ENCODE results near the gene GJB2. TPM values are rescaled to one million over a fixed set of nuclear protein-coding genes. Genes with fewer than 3 reads are reported as not detected.

Gene GJB2
- total RNA-seq: 2.3 and 2.7 TPM in 2 replicates

DNA sequence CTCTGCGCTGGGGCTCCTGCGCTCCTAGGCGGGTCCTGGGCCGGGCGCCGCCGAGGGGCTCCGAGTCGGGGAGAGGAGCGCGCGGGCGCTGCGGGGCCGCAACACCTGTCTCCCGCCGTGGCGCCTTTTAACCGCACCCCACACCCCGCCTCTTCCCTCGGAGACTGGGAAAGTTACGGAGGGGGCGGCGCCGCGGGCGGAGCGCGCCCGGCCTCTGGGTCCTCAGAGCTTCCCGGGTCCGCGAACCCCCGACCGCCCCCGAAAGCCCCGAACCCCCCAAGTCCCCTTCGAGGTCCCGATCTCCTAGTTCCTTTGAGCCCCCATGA is at the start of gene GJB2:
Gene GJB2 (minus strand): TSS at position 103 of the 326 bp plus-strand sequence. CDS start 3,357 bp downstream, outside the sequence.
- DNase-seq (ENCODE audit: low spot score): no peak
- Mint-ChIP-seq H3K4me3 (ENCODE audit: low read depth) (peak within 1 kb of the TSS; percentile 62), H3K4me1 (ENCODE audit: low read depth) (peaks cover 16% of the 10 kb centered on the region), H3K27ac (no peak within 1 kb of the TSS), H3K27me3 (ENCODE audit: low read depth) (peaks cover 61% of the 10 kb centered on the region), H3K36me3 (ENCODE audit: low read depth) (no peaks in the 10 kb centered on the region), H3K9me3 (no peaks in the 10 kb centered on the region)
- intact Hi-C loops (cut with micrococcal nuclease): loop anchor here (5.0 kb wide), 1 partner anchor 510 kb away; the partner anchor contains the start of gene IL17D

DNA sequence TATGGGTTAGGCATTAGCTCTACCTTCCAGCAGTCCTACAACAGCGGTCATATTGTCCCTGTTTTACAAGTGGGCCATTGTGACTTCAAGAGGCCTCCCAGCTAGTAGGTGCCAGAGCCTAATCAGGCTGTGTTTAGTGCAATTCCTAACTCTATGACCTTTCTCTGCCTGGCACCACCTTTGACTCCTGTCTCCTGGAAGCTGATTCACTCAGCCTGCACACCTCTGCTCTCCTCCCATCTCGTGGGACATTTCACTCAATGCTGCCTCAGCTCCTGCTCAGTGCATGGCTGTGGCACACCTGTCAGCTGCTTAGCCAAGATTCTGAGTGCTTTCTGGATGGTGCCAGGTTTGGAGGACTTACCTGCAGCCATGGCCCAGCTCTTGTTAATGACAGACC is 48.9 kb upstream of the GJB2 start:
- Mint-ChIP-seq H3K9me3 (no peaks in the 10 kb centered on the region), H3K4me1 (ENCODE audit: low read depth) (no peaks in the 10 kb centered on the region), H3K27ac (no peak overlapping the region), H3K27me3 (ENCODE audit: low read depth) (peaks cover 22% of the 10 kb centered on the region), H3K4me3 (ENCODE audit: low read depth) (no peak overlapping the region), H3K36me3 (ENCODE audit: low read depth) (no peaks in the 10 kb centered on the region)
- no peak for DNase-seq (ENCODE audit: low spot score)
- intact Hi-C loops (cut with micrococcal nuclease): no loop called here

DNA sequence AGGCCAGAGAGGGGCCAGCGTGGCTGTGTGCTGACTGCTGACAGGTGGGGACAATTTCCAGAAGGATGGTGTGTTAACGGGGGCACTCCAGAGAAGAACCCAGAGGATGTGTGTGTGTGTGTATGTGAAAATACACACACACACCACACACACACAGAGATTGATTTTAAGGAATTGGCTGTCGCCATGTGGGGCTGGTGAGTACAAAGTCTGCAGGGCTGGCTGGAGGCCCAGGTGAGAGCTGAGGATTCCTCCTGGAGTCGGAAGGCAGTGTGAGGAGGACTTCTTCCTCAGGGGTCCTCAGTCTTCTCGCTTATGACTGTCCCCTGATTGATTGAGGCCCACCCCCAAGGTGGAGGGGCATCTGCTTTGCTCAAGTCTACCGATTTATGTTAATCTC is 47.0 kb upstream of the GJB2 start:
- peaks cover 24% of the 10 kb centered on the region for H3K27me3 Mint-ChIP-seq (ENCODE audit: low read depth)
- no peaks in the 10 kb centered on the region for H3K4me1 Mint-ChIP-seq (ENCODE audit: low read depth)
- intact Hi-C loops (cut with micrococcal nuclease): no loop called here
- H3K36me3 Mint-ChIP-seq (ENCODE audit: low read depth): no peaks in the 10 kb centered on the region
- H3K27ac Mint-ChIP-seq: no peak overlapping the region
- DNase-seq (ENCODE audit: low spot score): no peak
- H3K9me3 Mint-ChIP-seq: no peaks in the 10 kb centered on the region
- no peak overlapping the region for H3K4me3 Mint-ChIP-seq (ENCODE audit: low read depth)

DNA sequence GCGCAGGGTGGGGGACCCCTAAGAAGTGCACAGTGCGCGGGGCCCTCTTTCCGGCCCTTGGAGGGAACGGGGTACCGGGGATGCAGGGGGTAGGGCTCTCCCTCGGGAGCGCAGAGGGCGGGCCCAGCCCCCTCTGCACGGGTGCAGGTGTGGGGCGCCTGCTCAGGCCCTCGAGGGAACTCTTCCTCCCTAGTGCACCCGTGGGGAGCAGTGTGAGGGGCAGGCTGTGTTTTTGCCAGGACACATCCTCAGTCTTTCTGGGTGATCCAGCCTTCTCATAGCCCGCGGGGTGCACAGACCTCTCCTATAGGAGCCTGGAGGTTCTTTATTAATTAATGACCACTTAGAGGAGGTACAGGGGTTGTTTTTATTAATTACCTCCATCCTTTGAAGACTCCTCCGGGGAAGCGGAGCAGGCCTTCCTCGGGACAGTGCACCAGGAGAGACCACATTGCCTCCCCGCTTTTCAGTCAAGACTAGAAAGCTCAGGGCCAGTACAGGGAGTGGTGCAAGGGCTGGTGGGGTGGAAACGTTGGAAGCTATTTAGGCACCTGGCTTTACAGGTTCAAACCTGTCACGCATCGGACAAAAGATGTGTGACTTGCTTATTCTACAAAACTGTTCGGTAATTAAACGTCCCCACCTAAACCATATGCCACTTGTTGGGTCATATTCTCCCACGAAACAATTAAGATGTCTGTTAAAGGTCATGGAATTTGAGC is 40.0 kb upstream of the GJB2 start:
- H3K4me1 Mint-ChIP-seq (ENCODE audit: low read depth): peaks cover 12% of the 10 kb centered on the region
- intact Hi-C loops (cut with micrococcal nuclease): no loop called here
- no peak for DNase-seq (ENCODE audit: low spot score)
- peaks cover 4% of the 10 kb centered on the region for H3K36me3 Mint-ChIP-seq (ENCODE audit: low read depth)
- H3K27me3 Mint-ChIP-seq (ENCODE audit: low read depth): peaks cover 49% of the 10 kb centered on the region
- H3K4me3 Mint-ChIP-seq (ENCODE audit: low read depth): no peak overlapping the region
- no peak overlapping the region for H3K27ac Mint-ChIP-seq
- H3K9me3 Mint-ChIP-seq: no peaks in the 10 kb centered on the region

DNA sequence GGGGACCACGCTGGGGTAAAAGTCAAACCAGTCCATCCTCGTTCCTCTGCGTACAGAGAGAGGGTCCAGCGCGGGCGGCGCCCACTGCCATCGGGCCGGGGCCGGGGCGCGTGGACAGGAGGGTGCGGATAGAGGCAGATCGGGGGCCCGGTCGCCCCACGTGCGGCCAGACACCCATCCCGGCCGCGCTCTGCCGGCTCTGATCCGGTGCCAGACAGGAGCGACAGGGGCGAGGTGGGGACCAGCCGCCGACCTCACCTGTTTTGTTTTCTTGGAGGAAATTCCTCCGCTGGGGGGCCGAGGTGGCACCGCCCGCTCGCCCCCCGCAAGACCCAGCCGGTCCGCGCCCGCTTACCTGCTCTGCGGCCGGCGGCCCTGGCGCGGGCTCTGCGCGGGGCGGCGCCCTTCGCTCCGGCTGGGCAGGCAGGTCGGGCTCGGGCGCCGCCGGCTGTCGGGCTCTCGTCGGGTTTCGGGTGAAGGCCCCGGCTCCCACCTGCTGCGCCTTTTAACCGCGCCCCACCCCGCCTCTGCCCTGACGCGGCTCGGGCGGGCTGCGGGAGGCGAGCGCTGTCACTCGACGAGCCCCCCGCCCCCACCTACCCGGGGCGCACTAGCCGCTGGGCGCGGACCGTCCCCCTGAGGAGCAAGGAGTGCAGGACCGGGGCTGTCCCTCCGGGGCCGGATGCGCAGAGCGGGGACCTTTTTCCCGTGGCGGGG is 39.3 kb upstream of the GJB2 start, which contains the start of gene GJB6:
Gene GJB6 (minus strand): TSS at position 481 of the 717 bp plus-strand sequence. CDS start 8,839 bp downstream, outside the sequence.
- peaks cover 4% of the 10 kb centered on the region for H3K36me3 Mint-ChIP-seq (ENCODE audit: low read depth)
- peak within 1 kb of the TSS; percentile 70 for H3K4me3 Mint-ChIP-seq (ENCODE audit: low read depth)
- peaks cover 12% of the 10 kb centered on the region for H3K4me1 Mint-ChIP-seq (ENCODE audit: low read depth)
- no peaks in the 10 kb centered on the region for H3K9me3 Mint-ChIP-seq
- no peak for DNase-seq (ENCODE audit: low spot score)
- H3K27me3 Mint-ChIP-seq (ENCODE audit: low read depth): peaks cover 51% of the 10 kb centered on the region
- intact Hi-C loops (cut with micrococcal nuclease): no loop called here
- H3K27ac Mint-ChIP-seq: no peak within 1 kb of the TSS

DNA sequence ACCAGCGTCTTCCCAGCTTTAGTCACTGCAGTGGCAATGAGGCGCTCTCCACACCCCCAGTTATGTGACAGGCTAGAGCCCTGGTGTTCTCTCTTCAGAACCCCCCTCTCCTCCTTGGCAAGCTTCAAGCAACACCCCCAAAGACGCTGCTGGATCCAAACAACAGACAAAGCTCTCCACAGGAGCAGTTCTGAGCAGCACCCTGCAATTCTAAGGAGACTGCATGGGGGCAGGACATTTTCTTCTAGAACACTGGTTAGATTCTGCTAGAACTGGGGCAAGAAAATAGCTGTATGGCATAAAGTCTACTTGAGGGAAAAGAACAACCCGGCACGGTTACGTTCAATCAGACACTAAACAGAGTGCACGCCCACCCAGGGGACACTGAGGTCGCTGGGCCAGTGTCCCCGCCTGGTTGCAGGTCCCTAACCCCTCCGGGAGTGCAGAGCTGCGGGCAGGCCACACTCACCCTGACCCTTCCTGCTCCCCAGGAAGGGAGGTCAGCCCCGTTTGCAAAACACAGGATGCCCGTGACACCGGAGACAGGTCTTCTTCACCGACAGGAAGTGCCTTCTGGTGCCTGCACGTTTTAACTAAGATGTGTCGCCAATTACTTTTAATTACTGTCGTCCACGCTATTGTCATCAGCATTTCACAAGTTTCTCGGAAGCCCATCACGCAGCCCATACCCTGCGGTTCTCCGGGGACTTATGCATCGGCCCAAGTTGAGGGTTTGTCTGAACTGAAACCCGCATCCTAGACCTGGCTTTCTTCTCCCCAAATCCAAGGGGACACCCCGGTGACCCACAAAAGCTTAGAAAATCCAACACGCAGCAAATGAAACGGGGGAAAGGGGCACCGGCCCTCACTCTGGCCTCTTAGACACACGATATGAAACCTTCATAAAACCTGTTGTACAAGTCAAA is 38.4 kb upstream of the GJB2 start:
- no peak for DNase-seq (ENCODE audit: low spot score)
- intact Hi-C loops (cut with micrococcal nuclease): no loop called here
- Mint-ChIP-seq H3K36me3 (ENCODE audit: low read depth) (peaks cover 4% of the 10 kb centered on the region), H3K4me3 (ENCODE audit: low read depth) (peak overlapping the region; percentile 70), H3K27ac (no peak overlapping the region), H3K27me3 (ENCODE audit: low read depth) (peaks cover 49% of the 10 kb centered on the region), H3K4me1 (ENCODE audit: low read depth) (peaks cover 12% of the 10 kb centered on the region), H3K9me3 (no peaks in the 10 kb centered on the region)

DNA sequence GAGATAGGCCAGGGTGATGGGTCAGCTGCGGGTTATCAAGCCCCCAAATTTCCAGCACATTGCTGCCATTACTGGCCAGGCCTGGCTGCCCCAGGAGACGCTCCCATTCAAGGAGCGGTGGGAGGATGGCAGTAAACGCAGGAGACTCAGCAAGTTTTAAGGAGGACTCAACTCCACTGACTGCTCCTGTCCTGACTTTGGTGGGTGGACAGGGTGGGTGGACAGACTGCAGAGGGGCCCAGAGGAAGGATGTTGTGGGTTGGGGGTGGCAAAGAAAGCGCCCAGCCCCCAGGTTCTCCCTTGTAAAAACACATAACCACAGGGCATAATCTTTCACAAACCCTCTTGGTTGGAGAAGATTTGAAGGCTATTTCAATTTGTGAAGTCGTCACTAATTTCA is 35.0 kb upstream of the GJB2 start:
- Mint-ChIP-seq H3K9me3 (no peaks in the 10 kb centered on the region), H3K27me3 (ENCODE audit: low read depth) (peaks cover 41% of the 10 kb centered on the region), H3K36me3 (ENCODE audit: low read depth) (no peaks in the 10 kb centered on the region), H3K27ac (no peak overlapping the region), H3K4me3 (ENCODE audit: low read depth) (no peak overlapping the region), H3K4me1 (ENCODE audit: low read depth) (peaks cover 11% of the 10 kb centered on the region)
- intact Hi-C loops (cut with micrococcal nuclease): no loop called here
- DNase-seq (ENCODE audit: low spot score): no peak

DNA sequence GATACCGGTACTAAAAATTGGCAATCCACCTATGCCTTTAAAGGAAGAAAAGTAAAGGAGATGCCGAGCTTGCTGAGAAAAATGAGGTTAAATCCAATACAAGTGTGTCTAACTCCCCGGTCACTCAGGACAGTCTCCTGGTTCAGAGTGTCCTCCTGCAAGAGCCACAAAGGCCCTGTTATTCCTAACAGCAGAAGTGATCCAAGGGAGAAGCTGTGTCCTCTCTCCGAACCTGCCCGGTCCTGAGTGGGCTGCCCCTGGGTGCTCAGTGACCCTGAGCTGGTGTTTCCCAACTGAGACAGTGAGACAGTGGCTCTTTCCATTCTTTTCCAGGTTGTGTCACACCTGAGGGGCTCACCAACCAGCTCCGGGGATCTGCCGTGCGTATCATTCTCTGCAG is 34.5 kb upstream of the GJB2 start:
- intact Hi-C loops (cut with micrococcal nuclease): no loop called here
- H3K36me3 Mint-ChIP-seq (ENCODE audit: low read depth): no peaks in the 10 kb centered on the region
- no peak overlapping the region for H3K4me3 Mint-ChIP-seq (ENCODE audit: low read depth)
- no peak for DNase-seq (ENCODE audit: low spot score)
- peaks cover 12% of the 10 kb centered on the region for H3K4me1 Mint-ChIP-seq (ENCODE audit: low read depth)
- no peak overlapping the region for H3K27ac Mint-ChIP-seq
- no peaks in the 10 kb centered on the region for H3K9me3 Mint-ChIP-seq
- H3K27me3 Mint-ChIP-seq (ENCODE audit: low read depth): peaks cover 39% of the 10 kb centered on the region

DNA sequence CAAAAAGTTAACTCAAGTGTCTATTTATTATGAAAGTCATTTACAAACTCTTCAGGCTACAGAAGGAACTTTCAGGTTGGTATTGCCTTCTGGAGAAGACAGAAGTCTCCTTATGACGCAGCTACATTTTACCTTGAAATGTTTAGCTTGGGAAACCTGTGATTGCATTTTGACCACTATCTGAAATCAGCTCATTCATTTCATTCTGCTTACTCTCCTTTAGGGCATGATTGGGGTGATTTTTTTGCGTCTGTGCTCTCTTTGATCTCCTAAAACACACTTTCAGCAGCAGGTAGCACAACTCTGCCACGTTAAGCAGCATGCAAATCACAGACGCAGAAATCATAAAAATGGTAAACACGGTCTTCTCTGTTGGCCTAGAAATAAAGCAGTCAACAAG is 29.8 kb upstream of the GJB2 start:
- Mint-ChIP-seq H3K36me3 (ENCODE audit: low read depth) (no peaks in the 10 kb centered on the region), H3K27me3 (ENCODE audit: low read depth) (peaks cover 19% of the 10 kb centered on the region), H3K4me3 (ENCODE audit: low read depth) (no peak overlapping the region), H3K27ac (no peak overlapping the region), H3K9me3 (no peaks in the 10 kb centered on the region), H3K4me1 (ENCODE audit: low read depth) (peaks cover 21% of the 10 kb centered on the region)
- intact Hi-C loops (cut with micrococcal nuclease): no loop called here
- DNase-seq (ENCODE audit: low spot score): no peak

DNA sequence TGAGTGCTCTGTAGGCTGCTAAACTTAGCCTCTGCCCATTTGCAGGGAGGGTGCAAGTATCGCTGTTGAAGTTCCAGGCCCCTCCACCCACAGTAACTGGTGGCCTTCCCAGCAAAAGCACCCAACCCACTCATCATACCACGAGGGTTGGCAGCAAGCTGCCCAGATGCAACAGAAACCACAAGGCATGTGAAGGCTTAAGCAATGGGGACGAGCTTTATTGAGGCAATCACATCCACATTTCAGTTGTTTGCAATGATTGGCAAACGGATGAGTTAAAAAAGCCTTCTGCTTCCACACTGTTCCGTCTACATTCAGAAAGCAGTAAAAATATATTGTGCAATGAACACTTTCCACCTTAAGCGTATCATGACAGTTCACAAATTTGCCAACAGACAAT is 29.0 kb upstream of the GJB2 start:
- Mint-ChIP-seq H3K9me3 (no peaks in the 10 kb centered on the region), H3K4me1 (ENCODE audit: low read depth) (peaks cover 21% of the 10 kb centered on the region), H3K4me3 (ENCODE audit: low read depth) (no peak overlapping the region), H3K27ac (no peak overlapping the region), H3K27me3 (ENCODE audit: low read depth) (peaks cover 18% of the 10 kb centered on the region), H3K36me3 (ENCODE audit: low read depth) (no peaks in the 10 kb centered on the region)
- intact Hi-C loops (cut with micrococcal nuclease): no loop called here
- DNase-seq (ENCODE audit: low spot score): no peak

DNA sequence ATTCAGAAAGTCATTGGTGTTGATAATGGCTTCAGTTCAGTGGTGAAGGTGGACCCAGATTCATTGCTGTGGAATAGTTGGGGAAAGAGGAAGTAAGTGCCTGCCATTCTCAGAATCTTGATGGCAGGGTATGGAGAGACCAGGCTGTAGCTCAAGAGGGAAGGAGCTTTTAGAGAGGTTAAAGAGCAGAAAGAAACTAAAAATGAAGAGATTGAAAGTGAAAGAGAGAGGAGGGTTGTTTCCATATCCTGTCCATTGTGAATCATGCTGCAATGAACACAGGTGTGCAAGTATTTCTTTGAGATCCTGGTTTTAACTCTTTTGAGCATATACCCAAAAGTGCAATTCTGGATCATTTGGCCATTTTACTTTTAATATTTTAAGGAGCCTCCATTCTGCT is 26.8 kb upstream of the GJB2 start:
- intact Hi-C loops (cut with micrococcal nuclease): no loop called here
- peak overlapping the region; percentile 23 for H3K4me3 Mint-ChIP-seq (ENCODE audit: low read depth)
- H3K4me1 Mint-ChIP-seq (ENCODE audit: low read depth): peaks cover 21% of the 10 kb centered on the region
- H3K27me3 Mint-ChIP-seq (ENCODE audit: low read depth): peaks cover 14% of the 10 kb centered on the region
- no peaks in the 10 kb centered on the region for H3K36me3 Mint-ChIP-seq (ENCODE audit: low read depth)
- H3K27ac Mint-ChIP-seq: peak overlapping the region; percentile 44
- H3K9me3 Mint-ChIP-seq: no peaks in the 10 kb centered on the region
- DNase-seq (ENCODE audit: low spot score): no peak

DNA sequence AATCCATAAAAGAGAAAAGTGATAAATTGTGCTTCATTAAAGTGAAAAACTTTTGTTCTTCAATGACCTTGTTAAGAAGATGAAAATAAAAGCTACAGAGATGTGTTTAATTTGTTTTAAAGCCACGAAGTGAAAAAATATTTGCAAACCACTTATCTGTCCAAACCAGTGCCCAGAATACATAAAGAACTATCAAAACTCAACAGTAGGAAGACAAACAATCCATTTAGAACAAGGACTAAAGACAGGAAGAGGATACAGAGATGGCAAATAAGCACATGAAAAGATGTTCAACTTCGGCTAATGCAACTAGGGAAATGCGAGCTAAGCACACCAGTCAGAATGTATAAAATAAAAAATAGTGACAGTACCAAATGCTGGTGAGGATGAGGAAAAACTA is 24.4 kb upstream of the GJB2 start:
- Mint-ChIP-seq H3K27ac (no peak overlapping the region), H3K36me3 (ENCODE audit: low read depth) (no peaks in the 10 kb centered on the region), H3K4me1 (ENCODE audit: low read depth) (peaks cover 18% of the 10 kb centered on the region), H3K27me3 (ENCODE audit: low read depth) (peaks cover 26% of the 10 kb centered on the region), H3K4me3 (ENCODE audit: low read depth) (no peak overlapping the region), H3K9me3 (no peaks in the 10 kb centered on the region)
- DNase-seq (ENCODE audit: low spot score): no peak
- intact Hi-C loops (cut with micrococcal nuclease): no loop called here
